ENCODE results near the gene GRAMD2A. TPM values are rescaled to one million over a fixed set of nuclear protein-coding genes. Genes with fewer than 3 reads are reported as not detected.

The GRAMD2A gene
- total and polyA plus RNA-seq, 2 experiments from 2014 or later, result 0.70 to 2.8 TPM

- TF ChIP-seq ZNF462 (CRISPR knock-in tag; IDR thresholded peaks at IDR 0.05), result no peak
- no peak for TF ChIP-seq NANOG (IDR thresholded peaks at IDR 0.05; ENCODE audit: borderline replicate concordance)
- TF ChIP-seq, protein P1, sequence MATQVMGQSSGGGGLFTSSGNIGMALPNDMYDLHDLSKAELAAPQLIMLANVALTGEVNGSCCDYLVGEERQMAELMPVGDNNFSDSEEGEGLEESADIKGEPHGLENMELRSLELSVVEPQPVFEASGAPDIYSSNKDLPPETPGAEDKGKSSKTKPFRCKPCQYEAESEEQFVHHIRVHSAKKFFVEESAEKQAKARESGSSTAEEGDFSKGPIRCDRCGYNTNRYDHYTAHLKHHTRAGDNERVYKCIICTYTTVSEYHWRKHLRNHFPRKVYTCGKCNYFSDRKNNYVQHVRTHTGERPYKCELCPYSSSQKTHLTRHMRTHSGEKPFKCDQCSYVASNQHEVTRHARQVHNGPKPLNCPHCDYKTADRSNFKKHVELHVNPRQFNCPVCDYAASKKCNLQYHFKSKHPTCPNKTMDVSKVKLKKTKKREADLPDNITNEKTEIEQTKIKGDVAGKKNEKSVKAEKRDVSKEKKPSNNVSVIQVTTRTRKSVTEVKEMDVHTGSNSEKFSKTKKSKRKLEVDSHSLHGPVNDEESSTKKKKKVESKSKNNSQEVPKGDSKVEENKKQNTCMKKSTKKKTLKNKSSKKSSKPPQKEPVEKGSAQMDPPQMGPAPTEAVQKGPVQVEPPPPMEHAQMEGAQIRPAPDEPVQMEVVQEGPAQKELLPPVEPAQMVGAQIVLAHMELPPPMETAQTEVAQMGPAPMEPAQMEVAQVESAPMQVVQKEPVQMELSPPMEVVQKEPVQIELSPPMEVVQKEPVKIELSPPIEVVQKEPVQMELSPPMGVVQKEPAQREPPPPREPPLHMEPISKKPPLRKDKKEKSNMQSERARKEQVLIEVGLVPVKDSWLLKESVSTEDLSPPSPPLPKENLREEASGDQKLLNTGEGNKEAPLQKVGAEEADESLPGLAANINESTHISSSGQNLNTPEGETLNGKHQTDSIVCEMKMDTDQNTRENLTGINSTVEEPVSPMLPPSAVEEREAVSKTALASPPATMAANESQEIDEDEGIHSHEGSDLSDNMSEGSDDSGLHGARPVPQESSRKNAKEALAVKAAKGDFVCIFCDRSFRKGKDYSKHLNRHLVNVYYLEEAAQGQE (IDR thresholded peaks at IDR 0.05; ENCODE audit: unreplicated experiment), result no peak
Observed at GRCh38 chr15:72193836-72194396, 3.7 kb downstream of the GRAMD2A start (continued).

DNA sequence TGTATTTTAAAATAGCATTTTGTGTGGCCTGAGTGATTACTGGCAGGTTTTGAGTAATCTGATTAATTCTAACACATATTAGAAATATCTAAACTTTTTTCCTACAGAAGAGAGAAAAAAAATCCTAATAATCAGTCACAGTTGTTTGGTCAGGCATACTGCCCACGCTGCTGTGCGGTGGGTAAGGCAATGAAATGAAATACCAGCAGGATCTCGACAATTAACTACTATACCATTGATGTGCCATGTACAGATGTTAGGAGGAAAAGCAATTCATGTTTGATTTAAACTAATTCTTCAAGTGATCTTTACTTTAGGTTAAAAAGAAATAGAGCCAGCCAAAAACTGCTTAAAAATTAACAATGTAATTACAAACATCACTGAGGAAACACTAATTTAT, 5.2 kb downstream of the GRAMD2A start:
- Mint-ChIP-seq H3K4me3 (no peak overlapping the region), H3K27ac (no peak overlapping the region), H3K36me3 (ENCODE audit: low read depth) (no peaks in the 10 kb centered on the region), H3K4me1 (peaks cover 17% of the 10 kb centered on the region), H3K9me3 (no peaks in the 10 kb centered on the region; the same call in 2 of the 3 replicates), H3K27me3 (ENCODE audit: insufficient read depth, low read depth, poor library complexity) (peaks cover 31% of the 10 kb centered on the region)
- H2AFZ ChIP-seq, result no peak overlapping the region
- H3K9me2 ChIP-seq (ENCODE audit: insufficient read depth), result no peaks in the 10 kb centered on the region
- H3K36me3 ChIP-seq (ENCODE audit: insufficient read depth), result no peaks in the 10 kb centered on the region
- no peaks in the 10 kb centered on the region for H3K79me2 ChIP-seq (replicated peaks; ENCODE audit: insufficient read depth)
- H3K4me3 ChIP-seq, result no peak overlapping the region
- ATAC-seq (no peak), DNase-seq (ENCODE audit: low spot score) (no peak)
- peaks cover 6% of the 10 kb centered on the region; the same call in 1 of the 2 replicates for H3K4me1 ChIP-seq (ENCODE audit: insufficient read depth)
- peaks cover 21% of the 10 kb centered on the region for H3K27me3 ChIP-seq (ENCODE audit: insufficient read depth)
- no peak overlapping the region for H3K4me2 ChIP-seq
- H3F3A ChIP-seq (replicated peaks; ENCODE audit: low read depth), result peaks cover 13% of the 10 kb centered on the region; the same call in 1 of the 2 replicates
- H4K20me1 ChIP-seq (replicated peaks; ENCODE audit: insufficient read depth), result no peaks in the 10 kb centered on the region
- H3K27ac ChIP-seq (ENCODE audit: low read depth), result no peak overlapping the region
- TF ChIP-seq ZNF462 (CRISPR knock-in tag; IDR thresholded peaks at IDR 0.05), result no peak
- TF ChIP-seq STAT1 (IDR thresholded peaks at IDR 0.05; ENCODE audit: unreplicated experiment), result no peak

Measured in GM23338 (cell line).